AG04450 (cell line): Measurements from ENCODE around the gene ZNF519. TPM values are rescaled to one million over a fixed set of nuclear protein-coding genes. Genes with fewer than 3 reads are reported as not detected.
"Not testable (repeated sequence)": the region's sequence is repeated elsewhere in the genome, so short reads cannot be mapped to it uniquely, and the experiment has no call there.

Experiments used
- CTCF ChIA-PET: fragments of 300-600, 350-600 bp; formaldehyde crosslinking; extraction: SDS; loops from one replicate; lab custom pipeline; 2022; ENCODE audit warnings: antibody characterized with exemption, inconsistent platforms; lab: Charles Lee
- POLR2A ChIA-PET: fragments of 350-600 bp; formaldehyde crosslinking; extraction: SDS; loops from one replicate; lab custom pipeline; 2021; ENCODE audit warnings: antibody characterized with exemption, inconsistent platforms; lab: Yijun Ruan, JAX
- DNase-seq: peaks from one replicate; pipeline ENCODE4 v3.0.0-alpha.2; 2011; ENCODE audit warnings: low read depth, low spot score
- H3K27ac ChIP-seq: one replicate; pipeline ENCODE4 v1.5.1; 2012; ENCODE audit warnings: low read depth, low read length, control low read depth
- H3K27me3 ChIP-seq: one replicate; pipeline ENCODE4 v1.6.0; 2012; ENCODE audit warnings: low read length; ENCODE audit not compliant: control insufficient read depth, insufficient read depth
- H3K4me3 ChIP-seq: 2 replicates; pipeline ENCODE4 v1.5.1; 2011; ENCODE audit warnings: mild to moderate bottlenecking, low read depth, low read length, control low read depth
- H3K9me3 ChIP-seq: 2 replicates; pipeline ENCODE4 v1.5.1; 2012; ENCODE audit warnings: low read length; ENCODE audit not compliant: control insufficient read depth, insufficient read depth
- CTCF ChIP-seq: IDR thresholded peaks from 2 replicates; pipeline ENCODE4 v1.5.1; 2011; ENCODE audit warnings: low read depth, low read length, control low read depth, inconsistent platforms
- polyA minus RNA-seq: library from RNA; depleted of rRNA, polyadenylated mRNA; stranded (reverse); fragments of >200 nt; gene quantifications from 2 replicates; pipeline ENCODE4 v1.2.3, GENCODE V29; 2011; rRNA and poly(A)+ RNA removed
- polyA plus RNA-seq: library from polyadenylated mRNA; depleted of rRNA; stranded (reverse); fragments of >200 nt; gene quantifications from 2 replicates; pipeline ENCODE4 v1.2.3, GENCODE V29; 2011; rRNA removed

The ZNF519 gene
- 2.5 and 2.7 TPM in 2 replicates for polyA plus RNA-seq
- 4.9 and 5.4 TPM in 2 replicates for polyA minus RNA-seq

- H3K27me3 ChIP-seq, H3K9me3 ChIP-seq, POLR2A ChIA-PET, H3K27ac ChIP-seq: not testable (repeated sequence)
- H3K4me3 ChIP-seq = peak within 1 kb of the TSS; percentile 78
- CTCF ChIA-PET = interaction anchor here (1.1 kb wide), 1 partner anchor 46 kb away, joined by 4 read pairs; no protein-coding TSS in a partner anchor
- DNase-seq = peak; percentile 91
Measured at GRCh38 chr18:14132271-14132700, at the start of gene ZNF519. Gene ZNF519 (minus strand): TSS chr18:14132435. CDS start chr18:14132277, 158 bp downstream.

- CTCF ChIA-PET = no interaction called here
- H3K4me3 ChIP-seq = no peak overlapping the region; the same call in 1 of the 2 replicates
- POLR2A ChIA-PET = no interaction called here
Measured at GRCh38 chr18:14179306-14179705, 47.1 kb upstream of the ZNF519 start.

GRCh38 chr18:14178321-14179196 lies 46.3 kb upstream of the ZNF519 start:
- H3K27ac ChIP-seq, CTCF ChIA-PET, H3K27me3 ChIP-seq, DNase-seq, POLR2A ChIA-PET: not testable (repeated sequence)
- TF ChIP-seq CTCF = 0 out of 2 replicates have a peak, but pooled peaks have one; percentile 5
- Histone ChIP-seq H3K9me3 (peaks cover 36% of the 10 kb centered on the region), H3K4me3 (peak overlapping the region; percentile 17; the same call in 1 of the 2 replicates)

More at GRCh38 chr18:14179306-14179705, 47.1 kb upstream of the ZNF519 start:
- Histone ChIP-seq H3K27ac (no peak overlapping the region), H3K27me3 (no peaks in the 10 kb centered on the region), H3K9me3 (peaks cover 28% of the 10 kb centered on the region)
- TF ChIP-seq CTCF = no peak
- DNase-seq = no peak

GRCh38 chr18:14177540-14178320 lies 45.5 kb upstream of the ZNF519 start:
- H3K4me3 ChIP-seq, DNase-seq, H3K27me3 ChIP-seq, CTCF ChIA-PET, POLR2A ChIA-PET, H3K27ac ChIP-seq: not testable (repeated sequence)
- peaks cover 44% of the 10 kb centered on the region for H3K9me3 ChIP-seq

GRCh38 chr18:14175404-14175803 lies 43.2 kb upstream of the ZNF519 start:
- H3K27me3 ChIP-seq, CTCF ChIA-PET, DNase-seq, POLR2A ChIA-PET, H3K27ac ChIP-seq, H3K4me3 ChIP-seq: not testable (repeated sequence)
- peaks cover 67% of the 10 kb centered on the region for H3K9me3 ChIP-seq

- TF ChIP-seq CTCF = no peak
- H3K9me3 ChIP-seq = peaks cover 70% of the 10 kb centered on the region
- H3K27ac ChIP-seq = no peak overlapping the region
- ChIA-PET POLR2A (no interaction called here), CTCF (no interaction called here)
- DNase-seq = no peak
- no peaks in the 10 kb centered on the region for H3K27me3 ChIP-seq
- no peak overlapping the region for H3K4me3 ChIP-seq
Measured at GRCh38 chr18:14174706-14175085, 42.5 kb upstream of the ZNF519 start.

GRCh38 chr18:14174002-14174705 lies 41.9 kb upstream of the ZNF519 start:
- POLR2A ChIA-PET = not testable (repeated sequence)

More at GRCh38 chr18:14174002-14174705, 41.9 kb upstream of the ZNF519 start:
- DNase-seq, H3K27ac ChIP-seq, CTCF ChIA-PET, H3K27me3 ChIP-seq, H3K4me3 ChIP-seq: not testable (repeated sequence)
- peaks cover 70% of the 10 kb centered on the region for H3K9me3 ChIP-seq
